RWPE1 (cell line): ENCODE measurements around the gene APLNR.

Experiments
- CTCF ChIA-PET: fragments of 350-600 bp; sonication (Branson Sonifier 250); formaldehyde crosslinking; extraction: SDS; loops from one replicate; lab custom pipeline; 2021; lab: Yijun Ruan, JAX
- POLR2A ChIA-PET: fragments of 400-600 bp; formaldehyde crosslinking; extraction: SDS; loops from one replicate; lab custom pipeline; 2020; ENCODE audit warnings: antibody characterized with exemption; ENCODE audit not compliant: low non-redundant PET; lab: Yijun Ruan, JAX
- DNase-seq: peaks from one replicate; pipeline ENCODE4 v3.0.0; 2012; ENCODE audit warnings: low spot score
- H3K27ac ChIP-seq: fragments of 450-650 bp; 2 replicates; pipeline ENCODE4 v1.5.1; 2017
- TF ChIP-seq, protein P1 (sequence below): fragments of 450-650 bp; conservative IDR thresholded peaks from 2 replicates; pipeline ENCODE4 v1.5.1; 2017; ENCODE audit warnings: low read depth, mild to moderate bottlenecking

The APLNR gene

DNA sequence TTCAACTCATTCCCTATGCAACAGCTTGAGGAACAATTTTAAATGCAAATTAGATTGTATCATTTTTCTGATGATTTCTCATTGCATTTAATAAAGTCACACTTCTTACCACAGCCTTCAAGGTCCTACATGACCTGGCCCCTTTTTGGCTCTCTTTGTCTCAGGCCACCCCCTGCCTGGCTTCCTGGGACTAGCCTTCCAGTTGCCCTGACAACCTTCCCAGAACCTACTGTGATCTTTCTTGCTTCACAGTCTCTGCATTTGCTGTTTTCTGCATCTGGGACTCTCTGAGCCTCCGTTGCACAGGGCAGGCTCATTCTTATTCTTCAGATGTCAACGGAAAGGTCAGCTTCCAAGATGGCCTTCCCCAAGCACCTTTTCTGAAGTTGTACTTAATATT, 12.9 kb downstream of the APLNR start:
- TF ChIP-seq, protein P1, sequence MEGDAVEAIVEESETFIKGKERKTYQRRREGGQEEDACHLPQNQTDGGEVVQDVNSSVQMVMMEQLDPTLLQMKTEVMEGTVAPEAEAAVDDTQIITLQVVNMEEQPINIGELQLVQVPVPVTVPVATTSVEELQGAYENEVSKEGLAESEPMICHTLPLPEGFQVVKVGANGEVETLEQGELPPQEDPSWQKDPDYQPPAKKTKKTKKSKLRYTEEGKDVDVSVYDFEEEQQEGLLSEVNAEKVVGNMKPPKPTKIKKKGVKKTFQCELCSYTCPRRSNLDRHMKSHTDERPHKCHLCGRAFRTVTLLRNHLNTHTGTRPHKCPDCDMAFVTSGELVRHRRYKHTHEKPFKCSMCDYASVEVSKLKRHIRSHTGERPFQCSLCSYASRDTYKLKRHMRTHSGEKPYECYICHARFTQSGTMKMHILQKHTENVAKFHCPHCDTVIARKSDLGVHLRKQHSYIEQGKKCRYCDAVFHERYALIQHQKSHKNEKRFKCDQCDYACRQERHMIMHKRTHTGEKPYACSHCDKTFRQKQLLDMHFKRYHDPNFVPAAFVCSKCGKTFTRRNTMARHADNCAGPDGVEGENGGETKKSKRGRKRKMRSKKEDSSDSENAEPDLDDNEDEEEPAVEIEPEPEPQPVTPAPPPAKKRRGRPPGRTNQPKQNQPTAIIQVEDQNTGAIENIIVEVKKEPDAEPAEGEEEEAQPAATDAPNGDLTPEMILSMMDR, result no peak
- POLR2A ChIA-PET, result no interaction called here
- CTCF ChIA-PET, result interaction anchor here (0.9 to 1.0 kb wide), 2 partner anchors 26 to 336 kb away, joined by 3 to 4 read pairs; no protein-coding TSS in a partner anchor
- no peak overlapping the region for H3K27ac ChIP-seq
- no peak for DNase-seq

DNA sequence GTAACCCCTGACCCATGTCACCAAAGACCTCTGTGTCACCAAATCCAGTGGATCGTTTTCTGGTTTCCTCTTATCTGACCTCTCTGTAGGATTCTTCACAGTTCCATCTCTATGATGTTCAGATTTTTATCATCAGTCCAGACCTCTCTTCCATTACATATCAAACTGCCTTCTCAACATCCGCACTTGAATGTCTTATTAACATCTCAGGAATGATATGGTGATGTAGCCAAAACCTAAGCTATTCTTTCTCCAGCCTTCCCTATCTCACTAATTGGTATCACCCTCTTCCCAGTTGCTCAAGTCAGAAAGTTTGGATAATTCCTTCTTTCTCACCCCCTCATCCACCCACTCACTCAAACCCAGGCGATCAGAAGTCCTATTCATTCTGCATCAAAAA, 13.4 kb downstream of the APLNR start:
- CTCF ChIA-PET, result interaction anchor here (0.6 to 0.9 kb wide), 2 partner anchors 335 to 376 kb away, joined by 3 to 4 read pairs; no protein-coding TSS in a partner anchor
- DNase-seq, result no peak
- POLR2A ChIA-PET, result no interaction called here
- no peak overlapping the region for H3K27ac ChIP-seq
- TF ChIP-seq, protein P1, result no peak

DNA sequence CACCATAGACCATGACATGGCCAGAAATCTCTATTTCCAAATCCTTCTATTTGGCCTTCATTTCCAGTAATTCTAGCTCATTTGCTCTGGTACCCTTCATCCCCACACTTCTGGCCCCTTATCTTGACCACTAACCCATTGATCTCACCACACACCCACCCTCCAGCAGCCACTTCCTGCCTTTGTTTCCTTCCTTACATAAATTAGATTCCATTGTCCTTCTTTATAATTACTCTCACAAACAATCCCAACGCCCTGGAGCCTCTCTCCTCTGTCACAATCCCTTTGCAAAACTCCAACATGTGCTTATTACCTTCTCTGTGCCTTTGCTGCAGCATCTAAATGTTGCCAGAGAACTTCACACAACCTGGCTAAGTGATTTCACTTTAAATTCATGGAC, 14.8 kb downstream of the APLNR start:
- ChIA-PET CTCF (interaction anchor here (0.6 kb wide), 1 partner anchor 561 kb away, joined by 3 read pairs; no protein-coding TSS in a partner anchor), POLR2A (no interaction called here)
- no peak overlapping the region for H3K27ac ChIP-seq
- no peak for DNase-seq
- TF ChIP-seq, protein P1, result no peak

DNA sequence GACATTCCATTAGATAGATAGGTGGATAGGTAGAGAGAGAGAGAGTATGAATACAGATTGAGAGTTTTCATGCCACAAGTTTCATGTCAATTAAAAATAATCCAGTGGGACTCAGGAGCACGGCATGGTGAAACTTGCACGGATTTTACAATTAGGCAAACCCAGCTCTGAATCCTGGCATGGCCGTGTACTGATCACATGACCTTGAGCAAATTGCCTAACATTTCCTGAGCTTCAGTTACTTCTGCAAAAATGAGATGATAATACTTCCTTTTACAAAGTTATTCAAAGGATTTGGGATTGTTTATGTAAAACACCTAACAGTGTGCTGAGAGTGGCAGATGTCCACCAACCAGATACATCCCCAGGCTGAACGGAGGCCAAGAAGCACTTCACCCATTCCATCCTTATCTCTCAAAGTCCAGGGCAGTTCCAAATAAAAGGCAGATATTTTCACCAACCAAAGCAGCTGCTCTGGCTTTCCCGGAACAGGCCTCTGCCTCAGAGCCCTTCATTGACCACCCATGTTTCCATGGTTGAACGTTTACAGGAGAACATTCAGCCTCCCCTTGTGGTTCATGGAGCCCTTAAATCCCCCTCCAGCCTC, 17.9 kb downstream of the APLNR start:
- no peak for DNase-seq
- TF ChIP-seq, protein P1, result no peak
- H3K27ac ChIP-seq, result no peak overlapping the region
- CTCF ChIA-PET, result no interaction called here
- POLR2A ChIA-PET, result no interaction called here

DNA sequence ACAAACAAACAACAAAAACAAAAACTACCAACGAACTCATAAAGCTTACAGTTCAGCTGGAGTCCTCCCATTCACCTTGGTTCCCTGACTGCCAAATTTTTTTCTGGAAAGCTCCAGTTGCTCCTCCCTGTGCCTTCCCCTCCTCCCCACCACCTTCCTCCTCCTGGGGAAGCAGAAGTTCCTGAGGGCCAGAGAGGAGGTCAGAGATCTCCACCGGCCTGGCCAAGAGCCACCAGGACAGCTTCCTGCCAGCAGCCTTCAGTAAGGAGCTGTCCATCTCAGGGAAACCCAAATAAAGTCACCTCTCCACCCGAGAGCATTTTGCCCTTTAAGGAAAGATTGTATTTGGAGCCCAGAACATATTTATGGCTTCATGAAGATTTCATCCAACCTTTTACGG, 20.0 kb downstream of the APLNR start:
- CTCF ChIA-PET, result no interaction called here
- DNase-seq, result no peak
- no peak overlapping the region for H3K27ac ChIP-seq
- POLR2A ChIA-PET, result no interaction called here
- TF ChIP-seq, protein P1, result no peak

DNA sequence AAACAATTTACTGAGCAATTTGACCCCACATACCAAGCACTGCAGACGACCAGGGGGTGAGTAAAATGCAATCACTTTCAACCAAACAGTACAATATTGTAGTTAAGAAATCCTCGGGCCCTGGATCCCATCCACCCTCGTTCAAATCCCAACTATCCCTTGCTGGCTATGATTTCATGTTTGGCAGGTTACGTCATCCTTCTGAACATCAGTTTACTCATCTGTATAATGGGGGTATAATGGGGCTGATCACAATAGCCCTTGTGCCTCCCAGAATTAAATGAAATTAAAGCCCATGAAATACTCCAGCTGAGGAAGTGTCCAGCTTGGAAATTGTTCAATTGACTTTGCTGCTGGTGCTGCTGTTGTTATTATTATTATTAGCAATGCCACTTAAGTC, 20.6 kb downstream of the APLNR start:
- CTCF ChIA-PET, result no interaction called here
- no peak overlapping the region for H3K27ac ChIP-seq
- POLR2A ChIA-PET, result no interaction called here
- TF ChIP-seq, protein P1, result no peak
- no peak for DNase-seq
